ENCODE results near the gene NIM1K. TPM values are rescaled to one million over a fixed set of nuclear protein-coding genes. Genes with fewer than 3 reads are reported as not detected.

The NIM1K gene
- total and polyA plus RNA-seq, 12 donors, result 0.07 to 0.42 (median 0.22) TPM; not detected in 2

DNA sequence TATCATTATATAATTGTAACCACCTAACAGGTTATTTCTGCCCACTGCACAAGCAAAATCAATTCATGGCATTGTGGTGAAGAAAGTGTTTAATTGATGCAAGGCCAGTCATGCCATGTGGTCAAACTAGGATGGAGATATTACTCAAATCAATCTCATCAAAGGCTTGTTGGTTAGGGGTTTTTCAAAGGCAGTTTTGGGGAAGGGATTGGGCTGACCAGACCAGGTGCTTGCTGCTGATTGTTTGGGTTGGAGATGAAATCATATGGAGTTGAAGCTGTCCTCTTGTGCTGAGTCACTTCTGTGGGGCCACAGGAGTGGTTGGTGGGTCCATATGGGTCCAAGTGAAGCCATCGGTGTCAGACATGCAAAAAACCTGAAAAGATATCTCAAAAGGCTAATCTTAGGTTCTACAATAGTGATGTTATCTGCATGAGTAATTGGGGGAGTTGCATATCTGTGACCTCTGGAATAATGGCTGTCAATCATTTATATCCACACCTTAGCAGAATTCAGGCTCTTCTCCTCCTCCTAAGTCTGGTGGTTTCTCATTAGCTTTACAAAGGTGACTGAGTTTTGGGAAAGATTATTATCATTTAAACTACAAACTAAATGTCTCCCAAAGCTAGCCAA, 76.3 kb downstream of the NIM1K start:
- Histone ChIP-seq H3K4me1 (no peaks in the 10 kb centered on the region), H3K27ac (no peak overlapping the region), H3K27me3 (no peaks in the 10 kb centered on the region), H3K9me3 (peaks cover 0 to 22% (median 0%) of the 10 kb centered on the region in 11 donors), H3K36me3 (no peaks in the 10 kb centered on the region), H3K4me3 (no peak overlapping the region)
- TF ChIP-seq, protein P1, sequence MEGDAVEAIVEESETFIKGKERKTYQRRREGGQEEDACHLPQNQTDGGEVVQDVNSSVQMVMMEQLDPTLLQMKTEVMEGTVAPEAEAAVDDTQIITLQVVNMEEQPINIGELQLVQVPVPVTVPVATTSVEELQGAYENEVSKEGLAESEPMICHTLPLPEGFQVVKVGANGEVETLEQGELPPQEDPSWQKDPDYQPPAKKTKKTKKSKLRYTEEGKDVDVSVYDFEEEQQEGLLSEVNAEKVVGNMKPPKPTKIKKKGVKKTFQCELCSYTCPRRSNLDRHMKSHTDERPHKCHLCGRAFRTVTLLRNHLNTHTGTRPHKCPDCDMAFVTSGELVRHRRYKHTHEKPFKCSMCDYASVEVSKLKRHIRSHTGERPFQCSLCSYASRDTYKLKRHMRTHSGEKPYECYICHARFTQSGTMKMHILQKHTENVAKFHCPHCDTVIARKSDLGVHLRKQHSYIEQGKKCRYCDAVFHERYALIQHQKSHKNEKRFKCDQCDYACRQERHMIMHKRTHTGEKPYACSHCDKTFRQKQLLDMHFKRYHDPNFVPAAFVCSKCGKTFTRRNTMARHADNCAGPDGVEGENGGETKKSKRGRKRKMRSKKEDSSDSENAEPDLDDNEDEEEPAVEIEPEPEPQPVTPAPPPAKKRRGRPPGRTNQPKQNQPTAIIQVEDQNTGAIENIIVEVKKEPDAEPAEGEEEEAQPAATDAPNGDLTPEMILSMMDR (IDR thresholded peaks at IDR 0.05), result no peak
- intact Hi-C loops (cut with DNase I), result no loop called here
- DNase-seq, result no peak
- no peak for ATAC-seq
- WGBS, 2 donors, result 94% methylated on average over 1 of the region's 1 CpG

DNA sequence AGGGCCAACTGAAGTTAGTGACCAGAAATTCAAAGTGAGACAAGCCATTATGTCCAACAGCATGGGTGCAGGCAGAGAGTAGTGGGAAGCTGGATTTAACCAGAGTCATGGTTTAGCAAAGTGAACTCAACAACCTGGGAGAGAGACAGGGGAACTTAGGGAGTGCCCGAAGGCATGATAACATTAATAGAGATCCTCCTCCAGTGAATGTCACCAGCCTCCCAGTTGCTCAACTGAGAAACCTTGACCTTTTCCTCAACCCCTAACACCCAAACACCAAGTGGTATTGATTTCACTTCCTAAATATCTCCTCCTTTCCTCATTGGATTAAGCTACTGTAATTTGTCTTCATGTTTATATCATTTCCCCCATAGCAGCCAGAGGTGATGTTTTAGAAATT, 78.6 kb downstream of the NIM1K start:
- H3K4me1 ChIP-seq, result peaks cover 0 to 12% (median 0%) of the 10 kb centered on the region in 9 donors
- 70 to 73% methylated on average over 1 of the region's 1 CpG for WGBS, 2 donors
- TF ChIP-seq, protein P1 (IDR thresholded peaks at IDR 0.05), result no peak
- H3K9me3 ChIP-seq, result peaks cover 0 to 22% (median 0%) of the 10 kb centered on the region in 11 donors
- DNase-seq, result no peak
- intact Hi-C loops (cut with DNase I), result no loop called here
- no peak overlapping the region for H3K27ac ChIP-seq
- ATAC-seq, result no peak
- H3K27me3 ChIP-seq, result no peaks in the 10 kb centered on the region
- H3K4me3 ChIP-seq, result no peak overlapping the region
- no peaks in the 10 kb centered on the region for H3K36me3 ChIP-seq

- Histone ChIP-seq H3K36me3 (no peaks in the 10 kb centered on the region), H3K27ac (no peak overlapping the region), H3K9me3 (peaks cover 0 to 13% (median 0%) of the 10 kb centered on the region in 11 donors), H3K4me3 (no peak overlapping the region), H3K27me3 (no peaks in the 10 kb centered on the region), H3K4me1 (peaks cover 0 to 17% (median 0%) of the 10 kb centered on the region in 9 donors)
- intact Hi-C loops (cut with DNase I), result no loop called here
- DNase-seq (no peak), ATAC-seq (no peak)
- TF ChIP-seq, protein P1 (IDR thresholded peaks at IDR 0.05), result no peak
Observed at GRCh38 chr5:43273552-43273951, 81.5 kb downstream of the NIM1K start.

GRCh38 chr5:43274435-43275114, 82.5 kb downstream of the NIM1K start:
- Histone ChIP-seq H3K4me1 (peaks cover 0 to 17% (median 0%) of the 10 kb centered on the region in 9 donors), H3K36me3 (no peaks in the 10 kb centered on the region), H3K27me3 (no peaks in the 10 kb centered on the region), H3K27ac (no peak overlapping the region), H3K4me3 (no peak overlapping the region), H3K9me3 (peaks cover 0 to 8% (median 0%) of the 10 kb centered on the region in 11 donors)
- intact Hi-C loops (cut with DNase I), result no loop called here
- TF ChIP-seq, protein P1 (IDR thresholded peaks at IDR 0.05), result no peak
- DNase-seq (no peak), ATAC-seq (no peak)
- WGBS, 2 donors, result 52 to 58% methylated on average over 7 of the region's 7 CpGs
